Subcutaneous adipose tissue (tissue), 4 donors: Measurements from ENCODE around the gene PJA1. TPM values are rescaled to one million over a fixed set of nuclear protein-coding genes. Genes with fewer than 3 reads are reported as not detected.

ENCODE experiments used
- CTCF ChIP-seq: fragments of 450-650 bp; IDR thresholded peaks from one replicate; pipeline ENCODE4 v1.5.1; 2016; ENCODE audit warnings: low read depth, mild to moderate bottlenecking, control low read depth, antibody characterized with exemption, moderate library complexity
- total RNA-seq, 4 donors: library from RNA; depleted of rRNA; stranded (reverse); fragments of >200 nt; gene quantifications; one replicate each; pipeline ENCODE4 v1.1.0, GENCODE V29; 2016

The PJA1 gene
- total RNA-seq, 4 donors from 2014 or later, result 37.2 to 62.8 (median 48.3) TPM

- TF ChIP-seq CTCF, result no peak
Observed at GRCh38 chrX:69149466-69150280, 15.6 kb downstream of the PJA1 start.

- TF ChIP-seq CTCF, result no peak
Observed at GRCh38 chrX:69148946-69149345, 16.3 kb downstream of the PJA1 start.

GRCh38 chrX:69146739-69147138, 18.5 kb downstream of the PJA1 start:
- no peak for TF ChIP-seq CTCF

GRCh38 chrX:69145714-69146113, 19.5 kb downstream of the PJA1 start:
- no peak for TF ChIP-seq CTCF

- TF ChIP-seq CTCF, result no peak
Observed at GRCh38 chrX:69144838-69145680, 20.2 kb downstream of the PJA1 start.

GRCh38 chrX:69143530-69143929, 21.7 kb downstream of the PJA1 start:
- TF ChIP-seq CTCF, result no peak

- TF ChIP-seq CTCF, result no peak
Observed at GRCh38 chrX:69142788-69143469, 22.3 kb downstream of the PJA1 start.
